Neuronal stem cell (in vitro differentiated cells): ENCODE results near the gene MAVS.
A peak's percentile ranks its signal among the peaks of the same experiment; 100 is the strongest.

ENCODE experiments used
- DNase-seq: peaks from one replicate; pipeline ENCODE4 v3.0.0-alpha.2; 2013; ENCODE audit warnings: low spot score
- H2AFZ ChIP-seq: one replicate; pipeline ENCODE4 v1.6.1; 2013; ENCODE audit warnings: mild to moderate bottlenecking, low read length, inconsistent platforms
- H2AK5ac ChIP-seq: 2 replicates; pipeline ENCODE4 v1.6.1; 2013; ENCODE audit warnings: low read depth, mild to moderate bottlenecking, inconsistent platforms, low read length, moderate library complexity, mixed read lengths
- H2BK120ac ChIP-seq: 2 replicates; pipeline ENCODE4 v1.6.1; 2013; ENCODE audit warnings: low read depth, mild to moderate bottlenecking, inconsistent platforms, low read length, moderate library complexity, mixed read lengths
- H2BK12ac ChIP-seq: one replicate; pipeline ENCODE4 v1.6.1; 2013; ENCODE audit warnings: low read length, inconsistent platforms
- H2BK15ac ChIP-seq: 2 replicates; pipeline ENCODE4 v1.6.1; 2013; ENCODE audit warnings: mild to moderate bottlenecking, low read length, inconsistent platforms, mixed read lengths
- H2BK5ac ChIP-seq: one replicate; pipeline ENCODE4 v1.6.1; 2013; ENCODE audit warnings: inconsistent platforms, mild to moderate bottlenecking, low read length, moderate library complexity
- H3K14ac ChIP-seq: one replicate; pipeline ENCODE4 v1.6.1; 2013; ENCODE audit warnings: low read length, inconsistent platforms
- H3K18ac ChIP-seq: 2 replicates; pipeline ENCODE4 v1.6.1; 2013; ENCODE audit warnings: low read length, inconsistent platforms
- H3K23ac ChIP-seq: 2 replicates; pipeline ENCODE4 v1.6.1; 2013; ENCODE audit warnings: low read depth, mild to moderate bottlenecking, mixed read lengths, low read length, inconsistent platforms; ENCODE audit not compliant: poor library complexity
- H3K27ac ChIP-seq: replicated peaks from 3 replicates; pipeline ENCODE4 v1.5.1; 2013; ENCODE audit warnings: low read length, inconsistent platforms
- H3K27me3 ChIP-seq, 3 experiments: 2 replicates each; pipeline ENCODE4 v1.6.1; 2013; ENCODE audit warnings: low read length in 3 of 3, mild to moderate bottlenecking in 2 of 3, inconsistent platforms in 1 of 3, low read depth in 1 of 3, mixed read lengths in 1 of 3, moderate library complexity in 1 of 3; ENCODE audit not compliant: control insufficient read depth in 3 of 3, insufficient read depth in 3 of 3
- H3K36me3 ChIP-seq, 2 donors: replicated peaks in 1 of 2; 2 replicates each; pipeline ENCODE4 v1.6.1; 2013; ENCODE audit warnings: low read length in 2 of 2; ENCODE audit not compliant: control insufficient read depth in 2 of 2, insufficient read depth in 2 of 2
- H3K4ac ChIP-seq: 2 replicates; pipeline ENCODE4 v1.6.1; 2013; ENCODE audit warnings: inconsistent platforms, mild to moderate bottlenecking, low read length, moderate library complexity
- H3K4me1 ChIP-seq, 2 donors: 1 replicate in 1 of 2; 2 replicates in 1 of 2; pipeline ENCODE4 v1.6.1; 2013; ENCODE audit warnings: low read length in 2 of 2, low read depth in 1 of 2; ENCODE audit not compliant: control insufficient read depth in 2 of 2, insufficient read depth in 1 of 2
- H3K4me2 ChIP-seq: one replicate; pipeline ENCODE4 v1.6.1; 2013; ENCODE audit warnings: mild to moderate bottlenecking, low read length, inconsistent platforms; ENCODE audit not compliant: insufficient read depth, poor library complexity, severe bottlenecking
- H3K4me3 ChIP-seq, 2 donors: 2 replicates each; pipeline ENCODE4 v1.5.1; 2013; ENCODE audit warnings: low read length in 2 of 2, mild to moderate bottlenecking in 2 of 2, inconsistent platforms in 1 of 2, moderate library complexity in 1 of 2
- H3K79me1 ChIP-seq: one replicate; pipeline ENCODE4 v1.6.1; 2013; ENCODE audit warnings: low read depth, mild to moderate bottlenecking, inconsistent platforms, low read length, moderate library complexity
- H3K9ac ChIP-seq: one replicate; pipeline ENCODE4 v1.6.1; 2013; ENCODE audit warnings: mild to moderate bottlenecking, low read depth, low read length, inconsistent platforms; ENCODE audit not compliant: poor library complexity
- H3K9me3 ChIP-seq, 2 donors: replicated peaks in 1 of 2; 2 replicates each; pipeline versions ENCODE3 to v1.6.1; 2013; ENCODE audit warnings: low read length in 2 of 2, mild to moderate bottlenecking in 2 of 2, inconsistent platforms in 1 of 2, low read depth in 1 of 2, mixed read lengths in 1 of 2, moderate library complexity in 1 of 2; ENCODE audit not compliant: control insufficient read depth in 2 of 2, insufficient read depth in 1 of 2
- H4K8ac ChIP-seq: one replicate; pipeline ENCODE4 v1.6.1; 2013; ENCODE audit warnings: low read depth, mild to moderate bottlenecking, inconsistent platforms, low read length, moderate library complexity
- H4K91ac ChIP-seq: one replicate; pipeline ENCODE4 v1.6.1; 2013; ENCODE audit warnings: low read length, low read depth, mild to moderate bottlenecking, inconsistent platforms; ENCODE audit not compliant: poor library complexity
- WGBS, 2 donors: extraction: QIAGEN DNeasy Blood & Tissue Kit; methylation state at CpG; one replicate each; pipeline ENCODE4 v1.1.7; 2013; ENCODE audit warnings: missing lambda C conversion rate in 2 of 2, mixed read lengths in 1 of 2; ENCODE audit not compliant: insufficient read length in 2 of 2, insufficient replicate concordance in 1 of 2; ENCODE audit errors: extremely low coverage in 2 of 2; 5-methylcytosine and 5-hydroxymethylcytosine counted together

MAVS gene

DNA sequence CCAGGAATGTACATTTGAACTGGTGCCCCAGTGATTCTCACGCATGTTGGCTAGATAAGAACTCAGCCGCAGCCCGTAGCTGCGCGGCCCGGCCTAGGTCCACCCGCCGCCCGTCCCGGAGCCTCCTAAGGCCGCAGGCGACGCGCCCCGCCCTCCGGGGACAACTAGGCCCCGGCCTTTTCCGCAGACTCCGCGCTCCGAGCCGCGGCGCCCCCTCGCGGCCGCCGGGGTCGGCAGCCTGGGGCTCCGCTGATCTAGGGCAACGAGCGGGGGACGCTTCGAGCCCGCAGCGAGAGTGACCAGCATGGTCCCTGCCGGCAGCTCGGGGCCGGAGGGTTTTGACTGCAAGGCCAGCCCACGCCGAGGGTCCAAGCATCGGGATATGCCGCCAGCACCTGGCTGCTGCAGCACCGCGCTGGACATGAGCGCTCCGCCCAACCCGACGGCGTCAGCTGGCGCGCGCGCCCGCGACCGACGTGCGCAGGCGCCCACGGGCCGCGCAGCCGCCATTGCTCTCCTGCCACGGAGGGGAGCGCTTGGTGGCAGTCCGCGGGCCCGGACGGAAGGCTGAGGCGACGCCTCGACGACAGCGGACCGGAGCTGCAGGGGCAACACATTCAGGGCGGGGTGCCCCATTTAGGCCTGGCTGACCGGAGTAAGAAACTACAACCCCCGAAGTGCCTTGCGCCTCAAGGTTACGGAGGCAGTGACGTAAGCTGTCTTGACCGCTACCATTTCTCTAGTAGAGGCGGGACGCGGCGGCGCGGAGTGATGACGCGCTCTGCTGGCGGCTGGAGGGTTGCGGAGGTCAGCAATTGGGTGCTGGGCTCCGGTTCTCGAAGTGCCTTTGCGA lies 26.4 kb upstream of the MAVS start, which contains the start of gene AP5S1:
AP5S1 (plus strand) TSS at position 500 of the 853 bp plus-strand sequence. CDS start 1,571 bp downstream, outside the sequence.
- Histone ChIP-seq H3K79me1 (peaks cover 3% of the 10 kb centered on the region), H3K4ac (no peak within 1 kb of the TSS), H3K9me3 (no peaks in the 10 kb centered on the region), H3K4me1 (peaks cover 7 to 11% of the 10 kb centered on the region in 2 donors), H3K18ac (peak within 1 kb of the TSS; percentile 100), H3K27ac (peak within 1 kb of the TSS; percentile 96), H3K27me3 (no peaks in the 10 kb centered on the region), H2AFZ (peak within 1 kb of the TSS; percentile 100), H3K9ac (peak within 1 kb of the TSS; percentile 99), H2BK15ac (peak within 1 kb of the TSS; percentile 52), H3K14ac (peak within 1 kb of the TSS; percentile 100), H4K91ac (no peak within 1 kb of the TSS), H4K8ac (peak within 1 kb of the TSS; percentile 86), H3K36me3 (peaks cover 6 to 24% of the 10 kb centered on the region in 2 donors), H2BK12ac (peak within 1 kb of the TSS; percentile 89), H2BK5ac (peak within 1 kb of the TSS; percentile 91), H3K4me3 (peak within 1 kb of the TSS; percentile 94 to 99), H3K4me2 (peak within 1 kb of the TSS; percentile 78), H2BK120ac (no peak within 1 kb of the TSS), H3K23ac (peak within 1 kb of the TSS; percentile 100), H2AK5ac (peak within 1 kb of the TSS; percentile 93)
- peak; percentile 96 for DNase-seq
- WGBS, 2 donors = no CpG with 5 or more reads among the region's 96 CpGs

DNA sequence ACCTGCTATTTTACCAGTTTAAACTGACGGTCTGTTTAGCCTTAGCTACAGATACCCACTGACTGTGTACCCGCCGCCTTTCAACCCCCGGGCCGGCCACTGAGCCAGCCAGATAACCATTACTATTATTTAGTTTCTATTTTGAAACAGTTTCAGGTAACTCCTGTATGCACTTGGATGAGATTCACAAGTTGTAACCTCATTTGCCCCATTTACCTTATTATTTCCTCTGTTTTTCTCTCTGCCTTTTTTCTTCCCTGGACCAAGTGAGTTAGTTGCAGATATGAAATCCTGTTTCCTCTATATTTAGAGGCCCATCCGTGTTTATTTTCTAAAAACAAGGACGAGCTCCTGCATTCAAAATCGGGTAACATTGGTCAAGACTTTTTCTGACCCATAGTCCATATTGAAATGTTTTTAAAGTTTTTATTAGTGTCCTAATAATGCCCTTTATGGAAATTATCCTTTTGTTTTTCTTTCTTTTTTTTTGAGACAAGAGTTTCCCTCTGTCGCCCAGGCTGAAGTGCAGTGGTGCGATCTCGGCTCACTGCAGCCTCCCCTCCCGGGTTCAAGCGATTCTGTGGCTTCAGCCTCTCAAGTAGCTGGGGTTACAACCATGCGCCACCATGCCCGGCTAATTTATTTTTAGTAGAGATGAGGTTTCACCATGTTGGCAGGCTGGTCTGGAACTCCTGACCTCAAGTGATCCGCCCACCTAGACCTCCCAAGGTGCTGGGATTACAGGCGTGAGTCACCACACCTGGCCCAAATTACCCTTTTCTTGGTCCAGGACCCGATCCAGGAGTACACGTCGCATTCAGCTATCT lies 25.5 kb upstream of the MAVS start:
- peaks cover 5 to 6% of the 10 kb centered on the region in 2 donors for H3K4me1 ChIP-seq
- DNase-seq = no peak
- H3K79me1 ChIP-seq = peaks cover 3% of the 10 kb centered on the region
- H3K9me3 ChIP-seq = no peaks in the 10 kb centered on the region
- H3K4ac ChIP-seq = no peak overlapping the region
- H2BK12ac ChIP-seq = no peak overlapping the region
- no peak overlapping the region for H3K23ac ChIP-seq
- H4K8ac ChIP-seq = no peak overlapping the region
- peak overlapping the region; percentile 29 for H3K27ac ChIP-seq
- H2AFZ ChIP-seq = peak overlapping the region; percentile 100
- H3K27me3 ChIP-seq = no peaks in the 10 kb centered on the region
- no peak overlapping the region for H2AK5ac ChIP-seq
- H4K91ac ChIP-seq = no peak overlapping the region
- H2BK5ac ChIP-seq = no peak overlapping the region
- no peak overlapping the region for H2BK120ac ChIP-seq
- peak overlapping the region; percentile 78 for H3K4me2 ChIP-seq
- no CpG with 5 or more reads among the region's 20 CpGs for WGBS, 2 donors
- peak overlapping the region; percentile 82 to 94 for H3K4me3 ChIP-seq
- no peak overlapping the region for H3K9ac ChIP-seq
- H2BK15ac ChIP-seq = no peak overlapping the region
- peaks cover 6 to 24% of the 10 kb centered on the region in 2 donors for H3K36me3 ChIP-seq
- no peak overlapping the region for H3K14ac ChIP-seq
- H3K18ac ChIP-seq = peak overlapping the region; percentile 87

DNA sequence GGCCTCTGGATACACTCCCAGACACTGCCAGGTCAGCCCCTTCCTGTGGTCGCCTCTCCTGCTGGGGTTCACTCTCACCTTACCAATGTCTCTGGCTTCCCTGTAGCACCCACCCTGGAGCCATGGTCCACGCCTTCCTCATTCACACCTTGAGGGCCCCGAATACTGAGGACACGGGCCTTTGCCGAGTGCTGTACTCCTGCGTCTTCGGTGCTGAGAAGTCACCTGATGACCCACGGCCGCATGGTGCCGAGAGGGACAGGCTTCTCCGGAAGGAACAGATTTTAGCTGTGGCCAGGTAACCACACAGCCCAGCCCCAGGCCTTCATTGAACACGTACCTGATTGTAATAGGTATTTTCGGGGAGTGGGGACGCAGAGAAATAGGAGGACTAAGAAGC lies 24.6 kb upstream of the MAVS start:
- no peak overlapping the region for H2AFZ ChIP-seq
- no peaks in the 10 kb centered on the region for H3K9me3 ChIP-seq
- H3K18ac ChIP-seq = no peak overlapping the region
- peaks cover 6 to 24% of the 10 kb centered on the region in 2 donors for H3K36me3 ChIP-seq
- no peak overlapping the region for H3K4ac ChIP-seq
- no CpG with 5 or more reads among the region's 14 CpGs for WGBS, 2 donors
- H2BK5ac ChIP-seq = no peak overlapping the region
- peaks cover 3 to 5% of the 10 kb centered on the region in 2 donors for H3K4me1 ChIP-seq
- no peak overlapping the region for H3K14ac ChIP-seq
- H3K23ac ChIP-seq = no peak overlapping the region
- peaks cover 3% of the 10 kb centered on the region for H3K79me1 ChIP-seq
- no peak overlapping the region for H3K9ac ChIP-seq
- H4K8ac ChIP-seq = no peak overlapping the region
- no peak for DNase-seq
- no peak overlapping the region for H4K91ac ChIP-seq
- H3K27me3 ChIP-seq = no peaks in the 10 kb centered on the region
- H3K27ac ChIP-seq = no peak overlapping the region
- H2BK15ac ChIP-seq = no peak overlapping the region
- no peak overlapping the region for H2AK5ac ChIP-seq
- H3K4me3 ChIP-seq = no peak overlapping the region
- no peak overlapping the region for H3K4me2 ChIP-seq
- H2BK120ac ChIP-seq = no peak overlapping the region
- no peak overlapping the region for H2BK12ac ChIP-seq

DNA sequence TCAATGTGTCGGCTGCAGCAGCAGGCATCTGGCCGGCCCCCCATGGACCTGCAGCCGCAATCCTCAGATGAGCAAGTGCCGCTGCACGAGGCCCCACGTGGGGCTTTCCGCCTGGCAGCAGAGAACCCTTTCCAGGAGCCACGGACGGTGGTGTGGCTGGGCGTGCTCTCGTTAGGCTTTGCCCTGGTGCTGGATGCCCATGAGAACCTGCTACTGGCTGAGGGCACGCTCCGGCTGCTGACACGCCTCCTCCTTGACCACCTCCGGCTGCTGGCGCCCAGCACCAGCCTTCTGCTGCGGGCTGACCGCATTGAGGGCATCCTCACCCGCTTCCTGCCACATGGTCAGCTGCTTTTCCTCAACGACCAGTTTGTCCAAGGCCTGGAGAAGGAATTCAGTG lies 22.8 kb upstream of the MAVS start:
- peaks cover 8 to 24% of the 10 kb centered on the region in 2 donors for H3K36me3 ChIP-seq
- H2AK5ac ChIP-seq = no peak overlapping the region
- no peak overlapping the region for H3K14ac ChIP-seq
- no peak overlapping the region for H3K27ac ChIP-seq
- no peak for DNase-seq
- H2BK120ac ChIP-seq = no peak overlapping the region
- WGBS, 2 donors = no CpG with 5 or more reads among the region's 20 CpGs
- peaks cover 3% of the 10 kb centered on the region in 2 donors for H3K4me1 ChIP-seq
- no peak overlapping the region for H2AFZ ChIP-seq
- H3K18ac ChIP-seq = no peak overlapping the region
- no peak overlapping the region for H3K23ac ChIP-seq
- peak overlapping the region; percentile 66 for H3K4ac ChIP-seq
- no peak overlapping the region for H2BK5ac ChIP-seq
- H3K9ac ChIP-seq = peak overlapping the region; percentile 40
- H3K27me3 ChIP-seq = no peaks in the 10 kb centered on the region
- H3K4me3 ChIP-seq = no peak overlapping the region
- no peak overlapping the region for H2BK12ac ChIP-seq
- peak overlapping the region; percentile 91 for H2BK15ac ChIP-seq
- peaks cover 5% of the 10 kb centered on the region for H3K79me1 ChIP-seq
- no peak overlapping the region for H4K91ac ChIP-seq
- no peak overlapping the region for H4K8ac ChIP-seq
- no peak overlapping the region for H3K4me2 ChIP-seq
- H3K9me3 ChIP-seq = no peaks in the 10 kb centered on the region
